Activated CD4-positive, alpha-beta T cell treated with anti-CD3 and anti-CD28 coated beads, Interleukin-2, amount 50 U/mL, for 1 hour (primary cell): Measurements from ENCODE around the gene EDAR.

Source experiments
- DNase-seq: peaks from one replicate; pipeline ENCODE4 v3.0.0-alpha.2; 2020

Gene EDAR

DNA sequence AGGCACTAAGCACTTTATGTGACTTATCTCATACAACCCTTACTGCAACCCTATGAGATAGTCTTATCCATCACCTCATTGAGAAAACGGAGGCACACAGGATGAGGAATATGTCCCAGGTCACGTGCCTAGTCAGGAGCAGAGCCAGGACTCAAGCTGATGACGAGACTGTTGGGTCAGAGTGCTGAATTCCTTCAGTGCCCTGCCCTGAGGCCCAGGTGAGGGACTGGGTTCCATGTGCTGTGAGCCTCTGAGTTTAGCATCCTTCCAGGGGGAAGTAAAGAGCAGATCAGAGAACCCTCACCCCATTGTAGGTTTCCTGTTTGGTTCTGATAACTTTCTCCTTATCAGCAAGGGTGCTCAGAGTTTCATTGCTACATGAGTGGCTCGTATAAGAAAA lies 11.7 kb upstream of the EDAR start:
- no peak for DNase-seq

DNA sequence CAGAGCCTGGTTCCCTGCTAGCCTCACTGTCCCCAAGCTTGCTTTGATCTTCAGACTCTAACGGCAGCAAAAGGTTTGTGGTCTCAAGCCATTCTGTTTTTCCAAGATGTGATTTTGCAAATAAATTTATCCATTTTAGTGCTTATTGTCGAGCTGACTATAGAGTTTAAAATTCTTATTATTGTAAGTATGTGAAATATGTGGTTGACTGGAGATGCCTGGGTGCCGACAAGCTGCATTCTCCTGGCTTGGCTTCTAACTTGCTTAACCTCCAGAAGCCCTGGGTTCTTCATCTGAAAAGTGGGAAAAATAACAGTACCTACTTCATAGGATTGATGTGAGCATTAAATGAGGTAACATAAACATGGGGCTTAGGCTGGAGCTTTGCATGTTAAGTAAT lies 9.9 kb upstream of the EDAR start:
- no peak for DNase-seq

DNA sequence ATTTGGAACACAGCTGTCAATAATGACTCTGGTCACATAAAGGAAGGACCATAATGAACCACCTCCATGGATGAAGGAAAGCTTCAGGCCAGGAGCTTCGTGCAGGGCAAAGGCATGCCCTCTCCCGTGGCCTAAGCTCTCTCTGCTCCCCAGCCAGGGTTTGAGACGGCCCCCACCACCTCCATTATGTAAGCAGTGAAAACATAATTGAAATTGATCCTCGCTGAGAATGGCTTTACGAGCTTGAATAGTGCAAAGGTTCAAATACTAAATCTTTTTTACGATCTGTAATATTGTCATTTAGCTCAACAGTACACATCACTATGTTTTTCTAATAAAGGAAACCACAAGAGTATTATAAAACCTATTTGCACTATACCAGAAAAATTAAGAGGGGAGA lies 5.2 kb upstream of the EDAR start:
- no peak for DNase-seq

DNA sequence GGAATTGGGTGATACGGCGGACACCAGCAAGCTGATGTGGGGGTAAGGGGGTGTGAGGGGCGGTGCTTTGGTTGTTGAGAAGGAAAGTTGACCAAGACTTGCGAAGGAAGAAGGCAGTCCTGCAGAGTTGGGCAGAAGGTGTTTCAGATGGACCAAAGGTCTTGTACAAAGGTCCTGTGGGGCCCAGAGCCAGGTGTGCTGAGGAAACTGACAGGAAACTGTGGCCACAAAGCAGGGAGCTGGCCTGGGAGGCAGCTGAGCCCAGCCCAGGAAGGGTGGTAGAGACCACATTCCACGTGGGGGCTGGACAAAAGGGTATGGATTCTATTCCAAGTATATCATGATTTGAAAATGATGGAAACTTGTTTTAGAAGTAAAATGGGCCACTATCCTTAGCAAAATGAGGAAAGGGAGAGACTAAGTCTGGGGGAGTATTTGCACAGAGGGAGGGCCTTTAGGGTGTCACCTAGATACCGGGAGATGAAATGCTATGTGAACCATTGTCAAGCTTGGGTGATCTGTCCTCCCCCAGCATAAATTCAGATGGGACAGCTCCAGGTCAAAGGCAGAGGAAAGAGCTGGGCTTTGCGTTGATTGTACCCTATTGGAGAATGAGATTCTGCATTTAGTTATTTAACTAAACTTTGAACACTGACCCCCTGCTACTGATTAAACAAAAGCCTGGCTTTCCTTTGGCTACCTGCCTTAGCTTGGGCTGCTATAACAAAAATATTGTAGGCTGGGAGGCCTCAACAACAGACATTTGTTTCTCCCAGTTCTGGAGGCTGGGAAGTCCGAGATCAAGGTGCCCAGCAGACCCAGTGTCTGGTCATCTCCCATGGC lies 4.3 kb upstream of the EDAR start:
- DNase-seq = no peak

DNA sequence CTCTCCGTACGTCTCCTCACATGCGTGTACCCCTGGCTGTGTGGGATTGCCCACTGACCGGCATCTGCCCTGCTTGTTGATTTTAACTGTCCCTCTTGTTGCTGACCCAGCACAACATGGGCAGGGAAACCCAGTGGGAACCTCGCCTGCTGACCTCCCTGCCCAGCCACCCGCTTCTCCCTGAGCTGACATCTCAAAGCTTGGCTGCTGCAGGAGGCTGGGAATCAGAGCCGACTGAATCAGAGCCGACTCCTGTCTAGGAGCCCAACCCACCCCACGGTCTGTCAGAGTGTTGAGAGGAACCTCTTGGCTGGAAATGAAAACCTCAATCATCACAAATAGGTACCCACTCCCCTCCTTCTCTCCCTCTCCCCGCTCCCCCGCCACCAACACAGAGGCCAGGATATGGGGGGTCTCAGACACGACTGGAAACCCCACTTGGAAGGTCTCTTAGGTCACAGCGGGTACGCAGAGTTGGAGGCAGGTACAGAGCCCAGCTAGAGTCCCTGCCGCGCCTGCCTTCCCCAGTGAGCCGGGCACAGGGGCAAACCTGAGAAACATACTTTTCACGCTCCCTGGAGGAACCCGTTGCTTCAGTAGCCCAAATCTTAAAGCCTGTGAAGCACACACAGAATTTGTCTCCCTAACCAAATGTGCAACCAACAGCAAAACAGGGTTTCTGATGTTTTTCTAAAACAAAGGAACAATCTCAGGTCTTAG lies 784 bp downstream of the EDAR start:
- no peak for DNase-seq

DNA sequence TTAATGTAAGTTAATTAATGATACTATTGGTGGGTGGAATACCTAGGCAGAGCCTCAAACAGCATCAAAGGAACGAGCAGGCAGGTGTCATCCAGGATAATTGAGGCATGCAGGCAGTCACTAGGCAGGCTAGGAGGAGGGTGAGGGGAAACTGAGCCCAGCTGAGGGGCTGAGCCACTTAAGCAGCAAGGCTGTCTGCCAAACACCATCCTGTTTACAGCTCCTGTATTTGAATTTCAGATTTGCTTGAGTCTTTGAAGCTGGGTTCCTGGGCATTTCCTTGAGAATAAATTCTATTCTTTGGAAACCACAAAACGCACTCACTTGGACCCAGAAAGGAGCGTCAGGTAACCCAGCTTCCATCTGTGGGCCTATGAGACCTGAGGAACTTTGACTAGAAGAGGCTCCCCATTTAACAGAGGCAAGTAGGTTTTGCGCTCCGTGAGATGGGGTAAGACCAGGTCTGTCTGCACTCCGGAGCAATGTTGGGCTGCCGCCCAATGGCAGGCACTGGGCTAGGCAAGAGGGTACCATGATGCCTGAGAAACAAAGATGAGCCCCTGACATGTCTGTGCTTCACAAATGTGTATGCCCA lies 2.0 kb downstream of the EDAR start:
- peak; percentile 37 for DNase-seq

DNA sequence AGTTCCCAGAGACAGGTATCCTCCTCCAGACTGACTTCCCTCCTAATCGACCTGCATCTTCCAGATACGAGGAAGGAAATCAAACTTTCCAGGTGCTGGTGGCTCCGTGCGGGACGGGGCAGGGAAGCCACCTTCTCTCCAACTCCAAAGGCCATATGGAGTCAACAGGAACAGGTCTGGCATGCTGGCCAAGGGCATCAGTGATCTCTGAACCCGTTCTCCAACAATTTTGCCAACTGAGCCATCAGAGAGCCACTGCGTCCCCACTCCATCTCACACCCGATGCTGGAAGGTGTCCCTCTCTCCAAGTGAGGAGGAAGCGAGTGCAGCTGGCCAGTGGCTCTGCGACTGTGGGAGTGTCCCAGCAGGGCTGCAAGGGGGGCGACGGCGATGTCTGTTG lies 5.4 kb downstream of the EDAR start:
- no peak for DNase-seq

DNA sequence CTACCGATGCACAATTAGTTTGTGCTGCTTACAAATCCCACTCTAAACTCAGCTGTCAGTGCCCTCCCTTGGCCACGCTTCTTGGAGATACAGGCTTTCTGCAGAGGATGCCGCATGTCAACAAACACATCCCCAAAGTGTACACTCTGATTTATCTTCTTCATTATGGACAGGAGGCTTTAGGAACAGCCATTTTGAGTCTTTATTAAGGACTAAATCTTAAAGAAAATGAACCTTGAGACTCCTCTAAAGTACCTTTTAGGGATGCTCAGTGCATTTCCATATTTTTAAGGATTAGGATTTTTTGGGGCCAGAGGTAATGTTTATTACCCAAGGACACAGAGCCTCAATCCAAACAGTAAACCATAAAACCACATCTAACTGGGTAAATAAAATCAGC lies 6.0 kb downstream of the EDAR start:
- no peak for DNase-seq

DNA sequence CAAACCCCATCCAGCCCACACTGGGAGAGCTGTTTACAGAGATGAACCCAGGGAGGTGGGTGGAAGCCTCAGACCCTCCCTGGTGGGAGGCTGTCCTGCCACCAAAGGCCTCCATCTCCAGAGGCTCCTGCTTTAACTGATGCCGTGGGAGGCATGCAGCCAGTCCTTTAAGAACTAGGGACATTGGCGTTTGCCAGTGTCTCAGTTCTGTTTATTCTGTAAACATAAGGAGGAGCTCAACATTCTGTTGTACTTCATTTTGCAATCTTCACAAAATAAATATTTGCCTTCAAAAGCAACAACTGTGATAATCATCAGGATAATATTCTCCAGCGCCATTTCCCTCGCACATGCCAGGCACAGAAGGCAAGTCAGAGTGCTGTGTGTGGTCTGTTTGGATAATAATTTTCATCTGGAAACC lies 6.8 kb downstream of the EDAR start:
- DNase-seq = no peak

DNA sequence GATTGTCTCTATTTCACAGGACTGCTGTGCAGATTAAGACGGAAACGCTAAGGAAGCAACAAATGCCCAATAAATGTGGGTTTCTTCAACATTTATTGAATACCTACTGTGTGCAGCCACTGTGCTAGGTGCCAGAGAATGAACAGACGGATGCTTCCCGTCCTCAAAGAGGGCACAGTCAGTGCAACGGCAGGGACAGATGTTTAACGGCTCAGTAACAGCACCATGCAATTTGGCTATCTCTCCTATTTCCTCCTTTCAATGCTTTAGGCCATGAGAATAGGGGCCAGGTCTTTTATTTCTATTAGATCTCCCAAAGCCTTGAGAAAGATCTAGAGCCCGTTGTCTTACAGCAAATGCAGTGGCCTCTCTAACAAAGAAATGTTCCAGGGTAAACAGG lies 7.2 kb downstream of the EDAR start:
- DNase-seq = no peak

DNA sequence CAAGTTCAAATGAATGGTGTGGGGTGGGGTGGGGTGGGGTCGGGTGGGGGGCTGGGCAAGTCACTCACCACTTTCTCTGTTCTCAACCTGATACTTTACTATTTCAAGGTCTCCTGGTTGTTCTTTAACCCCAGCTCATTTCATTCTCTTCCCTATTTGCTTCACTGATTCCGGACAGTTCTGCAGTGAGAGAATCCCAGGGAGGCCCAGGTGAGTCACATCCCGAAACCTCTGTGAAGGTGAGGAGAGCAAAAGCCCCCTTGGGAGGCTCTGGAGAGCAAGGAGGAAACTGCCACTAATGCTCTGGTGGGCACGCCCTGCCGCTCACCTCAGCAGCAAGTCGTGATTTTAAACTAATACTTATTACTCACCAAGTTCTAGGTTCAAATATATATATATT lies 8.9 kb downstream of the EDAR start:
- DNase-seq = no peak

DNA sequence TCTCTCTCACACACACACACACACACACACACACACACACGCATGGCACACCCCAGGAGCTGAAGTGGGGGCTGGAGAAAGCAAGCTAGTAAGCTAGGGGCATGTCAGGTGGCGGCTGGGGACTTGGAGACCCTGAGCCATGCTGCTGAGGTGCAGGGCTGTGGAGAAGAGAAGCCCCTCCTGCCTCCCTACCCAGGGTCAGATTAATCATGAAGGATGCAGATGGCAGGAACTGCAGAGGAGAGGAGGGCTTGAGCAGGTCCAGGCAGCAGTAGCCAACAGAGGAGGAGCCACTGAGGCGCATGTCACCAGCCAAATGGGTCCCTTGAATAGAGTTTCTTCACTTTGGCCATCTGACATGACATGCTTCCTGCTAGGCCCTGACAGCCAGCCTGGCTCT lies 9.6 kb downstream of the EDAR start:
- DNase-seq = no peak

DNA sequence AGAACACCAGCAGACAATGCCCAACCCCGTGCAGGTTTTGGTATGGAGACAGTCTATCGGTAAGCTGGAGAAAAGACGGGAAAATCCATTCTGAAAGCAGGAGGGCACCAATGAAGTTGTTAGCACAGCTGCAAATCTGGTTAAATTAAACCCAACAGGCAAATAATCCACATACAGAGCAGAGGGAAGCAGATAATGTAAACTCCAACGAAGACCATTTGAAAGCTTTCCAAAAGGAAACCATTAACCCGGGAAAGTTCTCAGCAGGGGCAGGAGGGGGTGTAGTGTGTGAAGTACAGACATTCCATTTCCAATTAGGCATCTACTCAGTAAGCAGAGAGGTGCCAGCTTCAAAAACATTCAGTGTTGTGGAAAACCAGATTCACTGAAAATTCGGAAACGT lies 10.3 kb downstream of the EDAR start:
- no peak for DNase-seq

DNA sequence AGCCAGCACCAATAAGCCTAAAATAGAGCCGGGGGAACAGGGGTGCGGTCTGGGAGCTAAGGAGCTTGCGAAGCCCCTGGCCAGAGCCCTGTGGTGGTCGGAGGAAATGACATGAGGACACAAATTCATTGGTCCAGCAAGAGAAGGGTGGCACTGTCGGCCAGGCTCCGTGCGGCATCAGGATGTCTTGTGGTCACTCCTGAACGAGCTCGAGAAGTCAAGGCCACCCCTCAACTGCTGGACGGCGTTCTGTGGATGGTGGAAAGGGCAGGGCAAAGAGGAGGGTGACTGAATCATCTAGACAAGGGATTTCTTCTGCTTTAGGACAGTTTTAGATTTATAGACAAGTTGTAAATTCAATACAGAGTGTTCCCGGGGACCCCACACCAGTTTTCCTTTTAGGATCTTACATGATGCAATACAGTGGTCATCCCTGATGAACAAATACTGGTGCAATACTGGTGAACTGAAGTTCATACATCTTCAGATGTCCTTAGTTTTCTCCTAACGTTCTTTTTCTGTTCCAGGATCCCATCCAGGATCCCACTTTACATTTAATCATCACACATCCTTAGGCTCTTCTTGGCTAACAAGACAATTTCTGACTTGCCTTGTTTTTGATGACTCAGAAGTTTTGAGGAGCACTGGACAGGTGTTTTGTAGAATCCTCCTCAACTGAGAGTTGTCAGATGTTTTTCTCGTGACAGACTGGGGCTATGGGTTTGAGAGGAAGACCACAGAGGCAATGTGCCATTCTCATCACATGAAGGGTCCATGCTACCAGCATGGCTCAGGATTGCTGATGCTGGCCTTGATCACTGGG lies 13.2 kb downstream of the EDAR start:
- DNase-seq = no peak

DNA sequence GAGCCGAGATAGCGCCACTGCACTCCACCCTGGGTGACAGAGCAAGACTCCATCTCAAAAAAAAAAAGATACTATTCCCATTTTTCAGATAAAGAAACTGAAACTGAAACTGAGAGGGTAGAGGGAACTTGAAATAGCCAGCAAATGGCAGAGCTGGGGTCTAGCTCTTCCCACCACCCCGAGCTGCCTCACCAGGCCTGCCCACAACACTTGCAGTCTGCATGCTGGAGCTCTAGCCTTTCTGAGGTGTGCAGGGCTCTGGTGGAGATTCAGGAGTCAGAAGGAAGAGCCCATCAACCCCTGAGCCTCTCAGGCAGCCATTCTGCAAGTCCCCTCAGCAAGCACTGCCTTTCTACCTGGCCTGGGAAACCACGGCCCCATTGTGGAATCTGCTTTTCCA lies 14.3 kb downstream of the EDAR start:
- no peak for DNase-seq

DNA sequence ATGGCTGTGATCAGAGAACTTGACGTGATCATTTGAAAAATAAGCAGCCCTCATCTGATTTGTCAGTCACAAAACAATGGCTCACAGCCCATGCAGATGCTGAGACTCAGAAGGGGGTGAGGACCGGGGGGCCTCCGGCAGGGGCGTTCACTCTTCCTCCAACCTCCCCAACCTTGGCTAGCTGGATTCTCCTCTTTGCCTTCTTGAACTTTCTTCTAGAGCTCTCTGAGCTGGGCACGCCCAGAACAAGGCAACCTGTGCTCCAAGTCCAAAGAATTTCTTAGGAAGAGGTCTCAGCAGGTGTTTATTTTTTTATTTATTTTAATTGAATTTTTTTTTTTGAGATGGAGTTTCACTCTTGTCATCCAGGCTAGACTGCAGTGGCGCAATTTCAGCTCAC lies 16.4 kb downstream of the EDAR start:
- no peak for DNase-seq

DNA sequence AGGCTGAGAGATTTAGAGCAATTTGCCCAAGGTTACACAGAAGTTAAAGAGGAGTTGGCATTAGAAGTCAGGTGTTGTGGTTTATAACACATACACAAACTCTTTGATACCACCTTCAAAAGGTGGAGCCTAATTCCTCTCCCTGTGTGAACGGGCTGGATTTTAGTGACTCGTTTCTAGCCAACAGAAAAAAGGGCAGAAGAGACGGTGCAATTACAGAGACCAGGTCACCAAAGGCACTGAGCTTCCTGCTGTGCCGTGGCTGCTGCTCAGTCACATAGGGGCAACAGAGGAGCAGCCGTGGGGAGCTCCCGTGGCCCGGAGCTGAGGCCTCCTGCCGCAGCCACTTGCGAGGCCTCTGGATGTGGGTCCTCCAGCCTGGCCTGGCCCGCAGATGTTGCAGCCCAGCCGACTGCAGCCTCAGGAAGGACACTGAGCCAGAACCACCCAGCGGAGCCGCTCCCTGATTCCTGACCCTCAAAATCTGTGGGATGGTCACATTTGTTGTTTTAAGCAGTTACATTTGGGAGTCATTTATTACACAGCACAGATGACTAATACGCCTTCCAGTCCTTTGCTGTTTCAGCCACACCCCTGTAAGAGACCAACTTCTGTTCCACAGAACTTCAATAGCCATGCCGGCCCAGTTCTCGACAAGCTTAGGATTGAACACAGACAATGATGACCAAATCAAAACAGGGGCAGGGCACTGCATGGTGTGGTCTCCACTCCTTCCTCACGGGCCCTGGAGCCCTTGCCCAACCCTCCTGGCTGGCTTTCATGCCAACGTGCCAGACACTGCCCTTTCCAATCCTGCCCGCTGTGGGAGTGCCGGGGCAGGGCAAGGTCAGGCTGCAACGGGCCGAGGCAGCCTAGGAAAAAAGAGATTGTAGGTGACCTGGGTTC lies 17.1 kb downstream of the EDAR start:
- DNase-seq = no peak

DNA sequence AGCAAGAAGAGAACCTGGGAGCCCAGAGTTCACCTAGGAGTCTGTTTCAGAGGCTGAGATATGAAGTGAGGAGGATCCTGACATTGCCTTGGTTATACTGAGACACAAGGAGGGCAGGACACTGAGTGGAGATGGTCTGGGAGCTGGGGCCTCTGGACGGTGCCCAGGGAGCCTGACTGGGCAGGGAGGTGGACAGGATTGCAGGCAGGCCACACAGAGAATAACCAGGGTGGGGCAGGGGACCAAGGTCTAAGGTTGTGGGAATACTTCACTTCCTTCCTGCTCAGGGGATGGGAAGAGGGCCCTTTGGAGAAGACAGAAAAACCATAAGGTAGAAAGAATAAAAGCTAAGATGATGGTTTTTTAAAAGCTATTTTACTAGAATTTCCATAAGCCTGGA lies 18.7 kb downstream of the EDAR start:
- DNase-seq = no peak

DNA sequence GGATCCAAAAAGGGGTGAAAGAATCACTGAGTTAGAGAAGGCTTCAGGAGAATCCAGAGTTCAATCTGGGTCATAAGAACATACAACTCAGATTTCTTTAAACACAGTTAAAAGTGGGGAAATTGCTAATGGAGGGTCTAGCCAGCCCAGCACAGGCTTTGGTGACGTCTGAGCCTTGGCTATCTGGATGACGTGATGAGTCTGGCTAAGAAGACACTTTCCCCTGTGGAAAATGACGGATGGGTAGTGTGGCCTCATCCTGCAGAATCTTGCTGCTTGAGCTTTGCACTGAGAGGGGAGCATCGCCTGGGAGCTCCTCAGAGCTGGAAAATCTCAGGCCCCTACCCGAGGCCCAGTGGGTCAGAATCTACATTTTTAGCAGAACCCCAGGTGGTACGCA lies 19.2 kb downstream of the EDAR start:
- DNase-seq = no peak

DNA sequence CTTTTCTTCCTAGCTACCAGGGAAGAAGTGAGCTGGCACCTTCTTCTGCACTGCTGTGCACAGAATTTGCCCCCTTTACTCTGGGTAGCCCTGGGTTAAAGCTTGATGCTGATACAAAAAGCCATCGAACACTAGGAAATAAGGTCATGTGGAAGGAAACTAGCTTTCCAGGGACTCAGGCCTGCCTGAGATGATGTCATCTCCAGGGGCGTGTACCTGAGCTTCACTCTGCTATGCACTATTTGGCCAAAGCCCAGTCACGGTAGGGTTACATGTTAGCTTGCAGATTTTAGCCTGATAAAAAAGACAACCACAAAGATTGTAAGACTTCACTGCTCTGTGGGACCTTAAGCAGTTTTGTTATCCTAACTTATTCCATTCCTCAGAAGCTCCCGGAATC lies 20.4 kb downstream of the EDAR start:
- DNase-seq = no peak

DNA sequence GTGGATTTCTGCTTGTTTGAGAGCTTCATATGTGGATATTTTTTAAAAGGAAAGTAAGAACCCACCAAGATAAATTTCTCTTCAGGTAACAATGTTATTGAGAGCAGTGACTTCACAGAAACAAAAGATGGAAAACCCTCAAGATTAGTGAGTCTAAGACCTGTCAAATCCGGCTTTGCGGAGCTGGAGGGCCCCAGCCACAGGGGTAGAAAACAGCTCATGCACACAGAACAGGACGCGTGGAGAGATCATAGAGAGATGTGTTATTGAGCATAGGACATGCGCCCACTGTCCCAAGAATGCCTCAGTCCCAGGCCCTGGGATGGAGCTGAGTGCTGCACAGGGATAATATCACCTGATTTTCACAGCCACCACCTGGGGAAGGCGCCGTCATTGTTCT lies 21.3 kb downstream of the EDAR start:
- DNase-seq = no peak
